HG03097 (cell line): ENCODE measurements around the gene EMX1.

Source experiments
- ATAC-seq: cut with Tn5 transposase; IDR thresholded peaks from one replicate; pipeline ENCODE4 v1.9.1; 2021; ENCODE audit not compliant: unreplicated experiment, low FRiP score

The EMX1 gene

GRCh38 chr2:72955228-72956049 is 38.1 kb downstream of the EMX1 start:
- no peak for ATAC-seq

- no peak for ATAC-seq
Observed at GRCh38 chr2:72956050-72956395, 38.7 kb downstream of the EMX1 start.

- no peak for ATAC-seq
Observed at GRCh38 chr2:72956936-72957335, 39.6 kb downstream of the EMX1 start.

DNA sequence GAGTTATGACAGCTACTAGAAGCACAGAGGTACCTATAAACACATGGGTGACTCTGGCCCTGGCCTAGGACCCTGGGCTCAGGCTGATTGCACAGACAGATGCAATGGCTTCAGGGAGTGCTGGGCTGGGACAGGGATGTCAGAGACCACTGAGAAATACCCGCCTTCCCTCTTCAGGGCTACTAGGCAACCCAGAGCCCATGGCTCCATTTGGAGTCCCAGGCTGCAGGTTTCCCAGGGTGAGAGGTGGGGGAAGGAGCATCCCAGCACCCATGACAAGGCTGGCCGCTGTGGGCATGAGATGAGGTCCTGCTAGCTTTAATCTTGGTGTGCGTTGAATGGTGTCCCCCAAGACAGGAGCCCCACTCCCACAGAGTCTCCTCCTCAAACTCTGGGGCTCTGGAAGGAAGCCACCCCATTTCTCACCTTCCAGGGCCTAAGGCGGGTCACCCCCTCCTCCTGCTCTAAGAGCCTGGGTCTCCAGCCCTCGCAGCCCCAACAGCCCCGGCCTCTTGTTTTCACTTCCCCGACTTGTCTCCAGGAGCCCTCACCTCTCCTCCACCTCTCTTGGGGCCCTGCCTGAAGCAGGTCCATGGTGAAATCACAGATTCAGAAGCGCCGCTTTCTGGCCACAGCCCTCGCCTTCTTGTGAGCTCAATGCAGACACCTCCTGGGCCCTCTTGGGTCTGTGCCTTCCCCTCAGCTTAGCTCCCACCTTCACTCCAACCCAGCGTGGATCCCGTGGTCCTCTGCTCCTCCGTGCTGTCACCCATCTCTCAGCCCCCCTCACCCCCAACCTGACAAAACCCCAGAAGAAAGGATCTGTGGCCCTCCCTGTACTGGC is 41.4 kb downstream of the EMX1 start:
- no peak for ATAC-seq

DNA sequence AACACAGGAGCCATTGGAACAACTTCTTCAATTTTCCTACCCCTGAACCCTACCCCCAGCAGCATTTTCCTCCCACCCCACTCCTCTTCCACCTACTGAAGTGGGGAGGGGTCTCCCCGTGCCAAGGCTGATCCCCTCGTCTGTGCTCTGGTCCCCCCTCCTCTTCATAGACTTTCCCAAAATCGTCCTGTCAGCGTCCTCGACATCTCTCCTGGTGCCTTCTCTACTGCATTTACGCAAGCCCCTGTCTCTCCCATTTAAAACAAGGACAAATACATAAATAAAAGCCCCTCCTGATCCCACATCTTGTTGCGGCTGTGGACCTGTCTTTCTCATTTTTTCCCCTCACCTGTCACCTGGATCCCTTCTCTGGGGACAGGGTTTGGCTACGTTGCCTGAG is 42.2 kb downstream of the EMX1 start:
- no peak for ATAC-seq

GRCh38 chr2:72959995-72960981 is 43.0 kb downstream of the EMX1 start:
- no peak for ATAC-seq

- no peak for ATAC-seq
Observed at GRCh38 chr2:72961036-72961720, 43.9 kb downstream of the EMX1 start.

GRCh38 chr2:72961853-72962468 is 44.6 kb downstream of the EMX1 start:
- ATAC-seq: no peak

GRCh38 chr2:72962911-72963310 is 45.6 kb downstream of the EMX1 start:
- no peak for ATAC-seq

DNA sequence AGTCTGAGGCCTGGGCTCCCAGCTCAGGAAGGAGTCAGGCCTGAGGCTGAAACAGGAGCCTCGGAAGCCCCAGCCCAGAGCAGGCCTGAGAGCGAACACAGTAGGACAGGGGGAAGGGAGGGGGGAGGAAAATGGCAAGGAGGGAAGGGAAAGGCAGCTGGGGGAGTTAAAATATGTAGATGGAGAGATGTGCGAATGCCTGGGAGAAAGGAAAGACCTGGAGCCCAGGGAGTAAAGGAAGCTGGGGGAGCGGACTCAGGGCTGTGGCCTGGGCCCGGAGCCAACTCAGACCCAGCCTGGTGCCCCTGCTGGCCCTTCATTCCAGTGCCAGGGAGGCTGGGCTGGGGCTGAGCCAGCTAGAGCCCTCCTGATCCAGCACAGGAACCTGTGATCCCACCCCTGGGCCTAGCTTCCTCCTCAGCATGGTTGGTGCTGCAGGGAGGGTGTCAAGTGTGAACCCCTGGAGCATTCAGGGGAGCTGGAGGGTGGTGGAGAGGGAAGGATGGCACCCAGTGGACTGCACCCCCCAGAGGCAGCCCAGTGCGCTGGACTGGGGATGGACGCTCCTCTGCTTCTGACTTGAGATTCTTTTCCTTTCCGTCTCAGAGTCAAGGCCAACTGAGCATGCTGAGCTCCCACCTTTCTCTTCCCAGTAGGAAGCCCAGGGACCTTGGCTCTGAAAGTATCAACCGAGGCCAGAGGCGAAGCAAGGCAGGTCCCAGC is 46.3 kb downstream of the EMX1 start:
- no peak for ATAC-seq

DNA sequence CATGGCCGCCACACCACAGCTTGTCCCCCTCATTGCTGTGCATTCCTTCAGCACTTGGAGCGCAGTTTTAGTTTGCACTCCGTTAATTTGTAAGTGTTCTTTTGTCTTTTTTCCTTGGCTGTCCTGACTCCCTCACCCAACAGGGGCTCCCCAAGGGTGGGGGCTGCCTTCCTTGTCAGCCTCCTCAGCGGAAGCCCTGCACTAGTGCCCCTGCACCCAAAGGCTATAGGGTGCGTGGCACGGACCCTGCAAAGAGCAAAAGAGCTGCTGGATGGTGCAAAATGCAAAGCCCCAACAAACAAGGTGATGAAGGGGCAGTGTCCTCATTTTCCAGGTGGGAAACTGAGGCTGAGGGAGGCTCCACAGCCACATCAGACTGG is 46.8 kb downstream of the EMX1 start:
- ATAC-seq: no peak

DNA sequence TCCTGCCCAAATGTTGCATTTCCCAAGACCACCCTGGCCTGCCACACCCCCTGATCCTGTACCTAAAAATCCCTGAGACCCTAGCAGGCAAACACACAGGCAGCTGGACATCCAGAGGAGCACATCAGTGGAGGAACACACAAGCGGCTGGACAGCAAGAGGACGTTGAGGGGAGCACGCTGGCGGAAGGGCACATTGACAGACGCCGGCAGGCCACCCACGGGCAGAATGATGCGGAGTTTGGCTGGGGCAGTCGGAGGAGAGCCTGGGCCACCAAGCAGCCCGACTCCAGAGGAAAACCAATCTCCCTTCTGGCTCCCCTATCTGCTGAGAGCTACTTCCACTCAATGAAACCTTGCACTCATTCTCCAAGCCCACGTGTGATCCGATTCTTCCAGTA is 47.7 kb downstream of the EMX1 start:
- ATAC-seq: no peak

DNA sequence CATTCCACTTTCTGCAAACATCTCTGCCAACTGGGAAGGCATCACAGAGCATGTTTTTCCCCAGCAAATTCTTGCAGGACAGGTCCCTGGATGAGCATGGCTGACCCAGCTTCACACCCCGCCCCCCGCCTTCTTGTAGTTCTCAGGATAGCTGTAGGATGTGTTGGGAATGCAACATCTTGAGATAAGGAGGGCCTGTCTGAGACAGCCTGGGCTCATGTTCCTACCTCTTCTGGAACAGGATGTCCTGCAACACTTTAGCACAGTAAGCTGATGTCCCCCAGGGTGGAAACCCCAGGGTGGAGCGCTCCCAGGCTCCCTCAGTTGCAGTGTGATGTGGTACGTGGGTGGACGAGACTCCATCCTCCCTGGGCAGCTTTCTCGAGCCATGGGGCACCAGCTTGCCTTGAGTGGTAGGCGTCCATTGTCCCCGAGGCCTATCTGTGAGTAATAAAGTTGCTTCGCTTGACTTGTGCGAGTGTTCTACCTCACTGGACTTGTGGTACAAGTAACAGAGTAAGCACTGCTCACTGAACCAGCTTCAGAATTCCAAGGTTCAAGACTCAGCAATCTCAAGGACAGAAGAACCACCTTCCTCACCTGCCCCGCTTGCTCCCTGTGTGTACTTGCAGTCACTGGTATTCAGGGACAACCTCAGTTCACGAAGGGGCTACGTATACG is 48.6 kb downstream of the EMX1 start:
- no peak for ATAC-seq

- no peak for ATAC-seq
Observed at GRCh38 chr2:72968286-72968685, 51.0 kb downstream of the EMX1 start.

- no peak for ATAC-seq
Observed at GRCh38 chr2:72969706-72970105, 52.4 kb downstream of the EMX1 start.

DNA sequence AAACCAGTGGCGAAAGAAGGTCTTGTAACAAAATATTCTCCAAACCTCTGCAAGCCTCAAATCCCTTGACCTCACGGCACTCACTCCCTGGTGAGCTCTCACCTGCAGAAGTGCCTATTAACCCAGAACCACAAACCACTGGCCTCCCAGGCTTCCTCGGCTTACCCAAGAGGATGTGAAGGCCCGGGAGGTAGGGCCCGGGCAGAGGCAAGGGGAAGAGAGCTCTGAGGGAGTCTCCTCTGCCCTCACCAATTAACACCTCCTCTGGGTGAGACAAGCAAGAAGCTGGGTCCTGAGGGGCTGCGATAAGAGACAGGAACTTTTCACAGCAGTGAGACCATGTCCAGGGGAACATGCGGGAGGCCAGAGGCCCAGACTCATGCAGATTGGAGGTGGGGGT is 53.7 kb downstream of the EMX1 start:
- no peak for ATAC-seq

- ATAC-seq: no peak
Observed at GRCh38 chr2:72972352-72973136, 55.2 kb downstream of the EMX1 start.

- no peak for ATAC-seq
Observed at GRCh38 chr2:72973137-72973535, 55.8 kb downstream of the EMX1 start.
